ENCODE measurements around the gene ZBTB7C. TPM values are rescaled to one million over a fixed set of nuclear protein-coding genes. Genes with fewer than 3 reads are reported as not detected.

Gene ZBTB7C
- total RNA-seq, 1 donor from 2014 or later = 0.17 TPM

- no peak overlapping the region for H3K4me3 ChIP-seq (ENCODE audit: low read depth, low read length)
- no peak for DNase-seq (ENCODE audit: low read depth)
- TF ChIP-seq CTCF (conservative IDR thresholded peaks at IDR 0.05; ENCODE audit: low read depth, low read length) = no peak
Measured at GRCh38 chr18:48024009-48024512, 385.1 kb downstream of the ZBTB7C start.

- TF ChIP-seq CTCF (conservative IDR thresholded peaks at IDR 0.05; ENCODE audit: low read depth, low read length) = peak; percentile 74
- no peak overlapping the region for H3K4me3 ChIP-seq (ENCODE audit: low read depth, low read length)
- DNase-seq (ENCODE audit: low read depth) = no peak
Measured at GRCh38 chr18:48023334-48024008, 385.7 kb downstream of the ZBTB7C start.

- TF ChIP-seq CTCF (conservative IDR thresholded peaks at IDR 0.05; ENCODE audit: low read depth, low read length) = peak; percentile 70
- no peak overlapping the region for H3K4me3 ChIP-seq (ENCODE audit: low read depth, low read length)
- no peak for DNase-seq (ENCODE audit: low read depth)
Measured at GRCh38 chr18:48022531-48023329, 386.5 kb downstream of the ZBTB7C start.

GRCh38 chr18:48022021-48022420 lies 387.2 kb downstream of the ZBTB7C start:
- no peak for TF ChIP-seq CTCF (conservative IDR thresholded peaks at IDR 0.05; ENCODE audit: low read depth, low read length)
- no peak for DNase-seq (ENCODE audit: low read depth)
- no peak overlapping the region for H3K4me3 ChIP-seq (ENCODE audit: low read depth, low read length)

- no peak for DNase-seq (ENCODE audit: low read depth)
- no peak overlapping the region for H3K4me3 ChIP-seq (ENCODE audit: low read depth, low read length)
- TF ChIP-seq CTCF (conservative IDR thresholded peaks at IDR 0.05; ENCODE audit: low read depth, low read length) = no peak
Measured at GRCh38 chr18:48021273-48021914, 387.8 kb downstream of the ZBTB7C start.

GRCh38 chr18:48020337-48021250 lies 388.6 kb downstream of the ZBTB7C start:
- DNase-seq (ENCODE audit: low read depth) = no peak
- H3K4me3 ChIP-seq (ENCODE audit: low read depth, low read length) = no peak overlapping the region
- TF ChIP-seq CTCF (conservative IDR thresholded peaks at IDR 0.05; ENCODE audit: low read depth, low read length) = no peak

All from epithelial cell of proximal tubule (primary cell).